Brain microvascular endothelial cell (primary cell): Measurements from ENCODE around the gene SNED1.

Experiments
- DNase-seq: peaks from one replicate; pipeline ENCODE4 v3.0.0-alpha.2; 2020
- H3K27ac ChIP-seq: fragments of 250-450 bp; sonication (Bioruptor Pico); 2 replicates; pipeline ENCODE4 v1.5.1; 2020; ENCODE audit warnings: mild to moderate bottlenecking, moderate library complexity
- H3K27me3 ChIP-seq: fragments of 250-450 bp; sonication (Bioruptor Pico); replicated peaks from 2 replicates; pipeline ENCODE4 v1.5.1; 2020; ENCODE audit warnings: mild to moderate bottlenecking
- H3K36me3 ChIP-seq: fragments of 250-450 bp; sonication (Bioruptor Pico); replicated peaks from 2 replicates; pipeline ENCODE4 v1.5.1; 2020; ENCODE audit warnings: mild to moderate bottlenecking
- H3K4me3 ChIP-seq: 2 replicates; pipeline ENCODE4 v1.5.1; 2011; ENCODE audit warnings: low read depth, mild to moderate bottlenecking, control low read depth, low read length, moderate library complexity
- in situ Hi-C: cut with HindIII; loops from 2 replicates; pipeline ENCODE4 v1.10.0; 2017; ENCODE audit warnings: low sequenced_read_pairs, low pct_ligation_motif_present
- TF ChIP-seq, protein P1 (sequence below): IDR thresholded peaks from 2 replicates; pipeline ENCODE4 v1.5.1; 2011; ENCODE audit warnings: low read depth, mild to moderate bottlenecking, moderate library complexity, low read length, control low read depth, inconsistent platforms; ENCODE audit errors: missing control alignments

The SNED1 gene

DNA sequence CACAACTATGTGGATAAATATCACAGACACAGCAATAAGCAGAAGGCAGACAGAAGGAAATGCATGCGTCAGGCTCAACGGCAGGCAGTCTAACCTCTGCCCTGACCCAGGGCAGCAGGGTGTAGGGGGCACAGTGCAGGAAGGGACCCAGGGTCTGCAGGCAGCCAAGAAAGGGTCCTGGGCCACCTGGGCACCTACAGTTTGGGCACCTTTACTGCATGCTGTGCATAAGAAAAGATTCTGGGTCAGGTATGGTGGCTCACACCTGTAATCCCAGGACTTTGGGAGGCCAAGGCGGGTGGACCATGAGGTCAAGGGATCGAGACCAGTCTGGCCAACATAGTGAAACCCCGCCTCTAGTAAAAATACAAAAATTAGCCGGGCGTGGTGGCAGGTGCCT, 133.1 kb downstream of the SNED1 start:
- Histone ChIP-seq H3K4me3 (no peak overlapping the region), H3K36me3 (no peaks in the 10 kb centered on the region), H3K27ac (no peak overlapping the region), H3K27me3 (no peaks in the 10 kb centered on the region)
- in situ Hi-C loops, result no loop called here
- TF ChIP-seq, protein P1, sequence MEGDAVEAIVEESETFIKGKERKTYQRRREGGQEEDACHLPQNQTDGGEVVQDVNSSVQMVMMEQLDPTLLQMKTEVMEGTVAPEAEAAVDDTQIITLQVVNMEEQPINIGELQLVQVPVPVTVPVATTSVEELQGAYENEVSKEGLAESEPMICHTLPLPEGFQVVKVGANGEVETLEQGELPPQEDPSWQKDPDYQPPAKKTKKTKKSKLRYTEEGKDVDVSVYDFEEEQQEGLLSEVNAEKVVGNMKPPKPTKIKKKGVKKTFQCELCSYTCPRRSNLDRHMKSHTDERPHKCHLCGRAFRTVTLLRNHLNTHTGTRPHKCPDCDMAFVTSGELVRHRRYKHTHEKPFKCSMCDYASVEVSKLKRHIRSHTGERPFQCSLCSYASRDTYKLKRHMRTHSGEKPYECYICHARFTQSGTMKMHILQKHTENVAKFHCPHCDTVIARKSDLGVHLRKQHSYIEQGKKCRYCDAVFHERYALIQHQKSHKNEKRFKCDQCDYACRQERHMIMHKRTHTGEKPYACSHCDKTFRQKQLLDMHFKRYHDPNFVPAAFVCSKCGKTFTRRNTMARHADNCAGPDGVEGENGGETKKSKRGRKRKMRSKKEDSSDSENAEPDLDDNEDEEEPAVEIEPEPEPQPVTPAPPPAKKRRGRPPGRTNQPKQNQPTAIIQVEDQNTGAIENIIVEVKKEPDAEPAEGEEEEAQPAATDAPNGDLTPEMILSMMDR, result no peak
- DNase-seq, result no peak

DNA sequence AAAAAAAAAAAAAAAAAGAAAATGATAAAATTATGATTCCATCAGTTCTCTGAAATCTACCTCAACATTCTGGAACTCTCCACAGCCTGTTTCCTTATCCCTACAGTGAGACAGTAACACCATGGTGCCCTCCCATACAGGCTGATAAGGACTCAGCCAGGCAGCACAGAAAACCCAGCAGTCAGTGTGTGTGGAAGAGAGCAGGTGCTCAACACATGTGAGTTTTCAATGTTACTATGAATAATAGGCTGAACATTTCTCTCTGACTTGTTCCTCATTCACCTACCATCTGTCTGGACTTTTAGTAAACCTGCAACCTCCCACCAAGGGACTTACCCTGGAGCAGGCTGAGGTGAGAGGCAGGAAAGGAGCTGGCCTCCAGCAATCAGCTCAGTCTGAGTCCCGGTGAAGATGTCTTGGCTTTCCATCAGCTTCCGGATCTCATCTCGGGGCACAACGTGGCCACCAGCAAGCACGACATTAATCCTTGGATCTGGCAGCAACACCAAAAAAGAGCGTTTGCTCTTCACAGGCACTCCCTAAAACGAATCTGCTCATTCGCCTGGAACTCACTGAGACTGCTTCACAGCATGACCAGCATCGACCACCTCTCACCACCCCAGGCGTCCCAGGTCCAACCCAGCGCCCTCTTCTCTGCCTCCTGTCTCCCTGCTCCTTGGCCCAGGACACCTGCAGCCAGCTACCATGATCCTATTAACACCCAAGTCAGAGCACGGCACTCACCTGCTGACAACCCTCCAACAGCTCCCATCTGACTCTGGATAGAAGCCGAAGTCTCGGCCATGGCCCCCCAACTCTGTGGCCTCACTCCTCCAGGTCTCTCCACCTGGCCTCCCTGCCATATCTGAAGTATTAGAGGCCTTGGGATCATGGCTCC, 134.4 kb downstream of the SNED1 start:
- no peaks in the 10 kb centered on the region for H3K36me3 ChIP-seq

DNA sequence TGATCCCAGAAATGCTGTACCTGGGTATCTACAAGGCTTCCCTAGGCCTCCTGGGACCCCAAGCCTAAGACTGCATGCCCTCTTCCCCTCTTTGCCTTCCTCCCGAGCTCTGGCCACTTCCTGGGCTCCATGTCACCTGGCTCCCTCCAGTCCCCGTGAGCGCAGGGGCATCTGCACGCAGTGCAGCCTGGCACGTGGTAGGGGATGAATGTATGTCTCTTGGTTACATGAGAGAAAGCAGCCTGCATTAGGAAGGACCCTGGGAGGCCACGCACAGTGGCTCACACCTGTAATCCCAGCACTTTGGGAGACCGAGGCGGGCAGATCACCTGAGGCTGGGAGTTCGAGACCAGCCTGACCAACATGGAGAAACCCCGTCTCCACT, 135.0 kb downstream of the SNED1 start:
- Histone ChIP-seq H3K27ac (no peak overlapping the region), H3K4me3 (no peak overlapping the region), H3K36me3 (no peaks in the 10 kb centered on the region), H3K27me3 (no peaks in the 10 kb centered on the region)
- TF ChIP-seq, protein P1, result no peak
- in situ Hi-C loops, result no loop called here
- DNase-seq, result no peak

More for the DNA sequence above, 134.4 kb downstream of the SNED1 start:
- in situ Hi-C loops, result no loop called here
- DNase-seq, result no peak
- no peaks in the 10 kb centered on the region for H3K27me3 ChIP-seq
- H3K27ac ChIP-seq, result no peak overlapping the region
- TF ChIP-seq, protein P1, result no peak
- no peak overlapping the region for H3K4me3 ChIP-seq

- no peak for DNase-seq
- TF ChIP-seq, protein P1, result no peak
- Histone ChIP-seq H3K27me3 (no peaks in the 10 kb centered on the region), H3K4me3 (no peak overlapping the region), H3K27ac (no peak overlapping the region), H3K36me3 (no peaks in the 10 kb centered on the region)
- in situ Hi-C loops, result no loop called here
These were observed 136.3 kb downstream of the SNED1 start for GRCh38 chr2:241134711-241135110.

GRCh38 chr2:241135737-241136136, 137.3 kb downstream of the SNED1 start:
- H3K27me3 ChIP-seq, result no peaks in the 10 kb centered on the region
- TF ChIP-seq, protein P1, result no peak
- in situ Hi-C loops, result no loop called here
- no peak overlapping the region for H3K27ac ChIP-seq
- DNase-seq, result no peak
- H3K36me3 ChIP-seq, result no peaks in the 10 kb centered on the region
- no peak overlapping the region for H3K4me3 ChIP-seq
